ENCODE measurements around the gene EHMT2. TPM values are rescaled to one million over a fixed set of nuclear protein-coding genes. Genes with fewer than 3 reads are reported as not detected.

The EHMT2 gene
- total and polyA plus RNA-seq, 2 of the 13 experiments (the other 11 are each of a cell fraction or from before 2014, with no cell fraction given): 55.2 to 69.2 TPM

DNA sequence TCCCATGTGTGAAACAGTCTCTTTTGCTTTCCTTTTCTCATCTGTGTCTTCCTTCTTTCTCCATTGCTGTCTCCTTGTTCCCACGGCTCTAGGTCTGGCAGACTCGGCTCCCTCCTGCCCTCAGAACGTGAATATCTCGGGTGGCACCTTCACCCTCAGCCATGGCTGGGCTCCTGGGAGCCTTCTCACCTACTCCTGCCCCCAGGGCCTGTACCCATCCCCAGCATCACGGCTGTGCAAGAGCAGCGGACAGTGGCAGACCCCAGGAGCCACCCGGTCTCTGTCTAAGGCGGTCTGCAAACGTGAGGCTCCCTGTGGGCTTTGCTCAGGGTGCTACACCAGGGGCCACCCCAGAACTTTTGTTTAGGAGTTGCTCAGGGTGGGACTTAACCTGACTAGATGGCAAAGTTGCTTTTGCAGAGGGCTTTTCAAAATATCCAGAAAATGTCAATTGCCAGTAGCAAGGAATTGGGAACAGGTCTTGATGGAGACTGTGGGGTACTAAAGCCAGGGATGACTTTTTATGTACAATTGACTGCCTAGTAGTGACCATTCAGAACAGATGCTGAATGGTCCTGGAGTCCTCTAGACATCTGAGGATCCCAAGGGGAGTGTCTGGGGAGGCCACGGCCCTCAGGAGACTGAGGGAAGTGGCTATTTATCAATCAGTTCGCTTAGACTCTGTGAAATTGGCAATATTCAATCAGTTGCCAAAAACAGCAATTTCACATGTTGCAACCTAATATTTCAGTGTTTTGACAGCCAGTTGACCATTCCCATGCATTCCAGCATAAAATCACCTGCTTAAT lies 30.6 kb upstream of the EHMT2 start (continued):
- TF ChIP-seq, protein P1, sequence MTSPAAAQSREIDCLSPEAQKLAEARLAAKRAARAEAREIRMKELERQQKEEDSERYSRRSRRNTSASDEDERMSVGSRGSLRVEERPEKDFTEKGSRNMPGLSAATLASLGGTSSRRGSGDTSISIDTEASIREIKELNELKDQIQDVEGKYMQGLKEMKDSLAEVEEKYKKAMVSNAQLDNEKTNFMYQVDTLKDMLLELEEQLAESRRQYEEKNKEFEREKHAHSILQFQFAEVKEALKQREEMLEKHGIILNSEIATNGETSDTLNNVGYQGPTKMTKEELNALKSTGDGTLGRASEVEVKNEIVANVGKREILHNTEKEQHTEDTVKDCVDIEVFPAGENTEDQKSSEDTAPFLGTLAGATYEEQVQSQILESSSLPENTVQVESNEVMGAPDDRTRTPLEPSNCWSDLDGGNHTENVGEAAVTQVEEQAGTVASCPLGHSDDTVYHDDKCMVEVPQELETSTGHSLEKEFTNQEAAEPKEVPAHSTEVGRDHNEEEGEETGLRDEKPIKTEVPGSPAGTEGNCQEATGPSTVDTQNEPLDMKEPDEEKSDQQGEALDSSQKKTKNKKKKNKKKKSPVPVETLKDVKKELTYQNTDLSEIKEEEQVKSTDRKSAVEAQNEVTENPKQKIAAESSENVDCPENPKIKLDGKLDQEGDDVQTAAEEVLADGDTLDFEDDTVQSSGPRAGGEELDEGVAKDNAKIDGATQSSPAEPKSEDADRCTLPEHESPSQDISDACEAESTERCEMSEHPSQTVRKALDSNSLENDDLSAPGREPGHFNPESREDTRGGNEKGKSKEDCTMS (CRISPR knock-in tag; conservative IDR thresholded peaks at IDR 0.05): no peak
- TF ChIP-seq HES4 (CRISPR knock-in tag; IDR thresholded peaks at IDR 0.05; ENCODE audit: borderline replicate concordance) (no peak), ZNF282 (IDR thresholded peaks at IDR 0.05; ENCODE audit: partially characterized antibody) (no peak), PBX2 (CRISPR knock-in tag; IDR thresholded peaks at IDR 0.05) (no peak), ZNF746 (CRISPR knock-in tag; IDR thresholded peaks at IDR 0.05) (no peak; the same call in 1 of the 2 replicates), ZNF446 (CRISPR knock-in tag; IDR thresholded peaks at IDR 0.05) (no peak), CHD4 (IDR thresholded peaks at IDR 0.05; ENCODE audit: borderline replicate concordance, low read length) (no peak), ZSCAN12 (CRISPR knock-in tag; IDR thresholded peaks at IDR 0.05) (0 out of 2 replicates have a peak, but pooled peaks have one; percentile 72), TOE1 (CRISPR knock-in tag; IDR thresholded peaks at IDR 0.05) (no peak), XRCC5 (optimal IDR thresholded peaks at IDR 0.05; ENCODE audit: low read length) (no peak), IRF2 (CRISPR knock-in tag; IDR thresholded peaks at IDR 0.05) (no peak)
- TF ChIP-seq, protein P2, sequence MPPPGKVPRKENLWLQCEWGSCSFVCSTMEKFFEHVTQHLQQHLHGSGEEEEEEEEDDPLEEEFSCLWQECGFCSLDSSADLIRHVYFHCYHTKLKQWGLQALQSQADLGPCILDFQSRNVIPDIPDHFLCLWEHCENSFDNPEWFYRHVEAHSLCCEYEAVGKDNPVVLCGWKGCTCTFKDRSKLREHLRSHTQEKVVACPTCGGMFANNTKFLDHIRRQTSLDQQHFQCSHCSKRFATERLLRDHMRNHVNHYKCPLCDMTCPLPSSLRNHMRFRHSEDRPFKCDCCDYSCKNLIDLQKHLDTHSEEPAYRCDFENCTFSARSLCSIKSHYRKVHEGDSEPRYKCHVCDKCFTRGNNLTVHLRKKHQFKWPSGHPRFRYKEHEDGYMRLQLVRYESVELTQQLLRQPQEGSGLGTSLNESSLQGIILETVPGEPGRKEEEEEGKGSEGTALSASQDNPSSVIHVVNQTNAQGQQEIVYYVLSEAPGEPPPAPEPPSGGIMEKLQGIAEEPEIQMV (CRISPR knock-in tag; IDR thresholded peaks at IDR 0.05; ENCODE audit: low read depth): no peak
- TF ChIP-seq, protein P3, sequence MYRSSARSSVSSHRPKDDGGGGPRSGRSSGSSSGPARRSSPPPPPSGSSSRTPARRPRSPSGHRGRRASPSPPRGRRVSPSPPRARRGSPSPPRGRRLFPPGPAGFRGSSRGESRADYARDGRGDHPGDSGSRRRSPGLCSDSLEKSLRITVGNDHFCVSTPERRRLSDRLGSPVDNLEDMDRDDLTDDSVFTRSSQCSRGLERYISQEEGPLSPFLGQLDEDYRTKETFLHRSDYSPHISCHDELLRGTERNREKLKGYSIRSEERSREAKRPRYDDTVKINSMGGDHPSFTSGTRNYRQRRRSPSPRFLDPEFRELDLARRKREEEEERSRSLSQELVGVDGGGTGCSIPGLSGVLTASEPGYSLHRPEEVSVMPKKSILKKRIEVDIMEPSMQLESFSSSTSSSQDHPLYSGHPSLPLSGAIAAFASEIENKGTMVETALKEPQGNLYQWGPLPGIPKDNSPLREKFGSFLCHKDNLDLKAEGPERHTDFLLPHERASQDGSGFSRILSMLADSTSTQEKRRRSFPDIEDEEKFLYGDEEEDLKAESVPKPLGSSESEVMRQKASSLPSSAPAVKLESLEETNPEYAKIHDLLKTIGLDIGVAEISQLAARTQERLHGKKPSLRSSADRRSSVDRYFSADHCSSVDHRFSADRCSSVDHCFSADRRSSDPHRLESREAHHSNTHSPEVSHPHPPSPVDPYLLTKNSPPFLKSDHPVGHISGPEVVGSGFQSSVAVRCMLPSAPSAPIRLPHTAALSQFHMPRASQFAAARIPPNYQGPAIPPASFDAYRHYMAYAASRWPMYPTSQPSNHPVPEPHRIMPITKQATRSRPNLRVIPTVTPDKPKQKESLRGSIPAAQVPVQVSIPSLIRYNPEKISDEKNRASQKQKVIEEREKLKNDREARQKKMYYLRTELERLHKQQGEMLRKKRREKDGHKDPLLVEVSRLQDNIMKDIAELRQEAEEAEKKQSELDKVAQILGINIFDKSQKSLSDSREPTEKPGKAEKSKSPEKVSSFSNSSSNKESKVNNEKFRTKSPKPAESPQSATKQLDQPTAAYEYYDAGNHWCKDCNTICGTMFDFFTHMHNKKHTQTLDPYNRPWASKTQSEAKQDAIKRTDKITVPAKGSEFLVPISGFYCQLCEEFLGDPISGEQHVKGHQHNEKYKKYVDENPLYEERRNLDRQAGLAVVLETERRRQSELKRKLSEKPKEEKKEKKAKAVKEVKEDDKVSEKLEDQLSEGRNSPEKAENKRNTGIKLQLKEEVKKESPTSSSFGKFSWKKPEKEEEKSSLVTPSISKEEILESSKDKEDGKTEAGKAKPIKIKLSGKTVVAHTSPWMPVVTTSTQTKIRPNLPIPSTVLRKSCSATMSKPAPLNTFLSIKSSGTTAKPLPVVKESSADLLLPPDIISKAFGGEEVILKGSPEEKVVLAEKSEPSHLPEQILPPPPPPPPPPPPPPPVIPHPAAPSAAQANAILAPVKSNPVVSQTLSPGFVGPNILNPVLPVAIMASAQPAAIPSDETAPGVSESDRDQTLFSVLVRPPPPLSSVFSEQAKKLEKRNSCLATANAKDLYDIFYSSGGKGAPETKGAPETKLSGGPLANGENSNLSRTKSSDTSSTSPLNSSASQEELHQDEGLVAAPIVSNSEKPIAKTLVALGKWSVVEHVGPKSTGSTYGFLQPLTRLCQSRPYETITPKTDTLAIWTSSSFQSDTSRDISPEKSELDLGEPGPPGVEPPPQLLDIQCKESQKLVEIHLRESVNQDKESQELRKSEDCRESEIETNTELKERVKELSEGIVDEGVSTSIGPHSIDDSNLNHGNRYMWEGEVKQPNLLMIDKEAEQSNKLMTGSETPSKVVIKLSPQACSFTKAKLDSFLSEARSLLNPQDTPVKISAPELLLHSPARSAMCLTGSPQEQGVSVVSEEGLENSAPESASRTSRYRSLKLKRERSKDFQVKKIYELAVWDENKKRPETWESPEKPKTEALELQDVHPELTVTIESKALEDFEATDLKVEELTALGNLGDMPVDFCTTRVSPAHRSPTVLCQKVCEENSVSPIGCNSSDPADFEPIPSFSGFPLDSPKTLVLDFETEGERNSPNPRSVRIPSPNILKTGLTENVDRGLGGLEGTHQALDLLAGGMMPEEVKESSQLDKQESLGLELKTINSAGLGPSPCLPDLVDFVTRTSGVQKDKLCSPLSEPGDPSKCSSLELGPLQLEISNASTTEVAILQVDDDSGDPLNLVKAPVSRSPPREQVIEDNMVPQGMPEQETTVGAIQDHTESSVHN (CRISPR knock-in tag; IDR thresholded peaks at IDR 0.05): 0 out of 2 replicates have a peak, but pooled peaks have one; percentile 19
- TF ChIP-seq, protein P4, sequence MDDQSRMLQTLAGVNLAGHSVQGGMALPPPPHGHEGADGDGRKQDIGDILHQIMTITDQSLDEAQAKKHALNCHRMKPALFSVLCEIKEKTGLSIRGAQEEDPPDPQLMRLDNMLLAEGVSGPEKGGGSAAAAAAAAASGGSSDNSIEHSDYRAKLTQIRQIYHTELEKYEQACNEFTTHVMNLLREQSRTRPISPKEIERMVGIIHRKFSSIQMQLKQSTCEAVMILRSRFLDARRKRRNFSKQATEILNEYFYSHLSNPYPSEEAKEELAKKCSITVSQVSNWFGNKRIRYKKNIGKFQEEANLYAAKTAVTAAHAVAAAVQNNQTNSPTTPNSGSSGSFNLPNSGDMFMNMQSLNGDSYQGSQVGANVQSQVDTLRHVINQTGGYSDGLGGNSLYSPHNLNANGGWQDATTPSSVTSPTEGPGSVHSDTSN (CRISPR knock-in tag; IDR thresholded peaks at IDR 0.05; ENCODE audit: borderline replicate concordance): no peak

All from HepG2 (cell line).